H1 (cell line): ENCODE results near the gene IP6K3. TPM values are rescaled to one million over a fixed set of nuclear protein-coding genes. Genes with fewer than 3 reads are reported as not detected.

ENCODE experiments used
- CEBPB ChIP-seq: IDR thresholded peaks from 2 replicates; pipeline ENCODE4 v1.6.1; 2012; ENCODE audit warnings: low read depth, low read length
- CTCF ChIP-seq, 3 experiments: IDR thresholded peaks; 1 replicate in 2 of 3; 2 replicates in 1 of 3; pipeline versions ENCODE4 v1.5.1 to v1.6.1; 2011; ENCODE audit warnings: low read length in 3 of 3, mild to moderate bottlenecking in 3 of 3, inconsistent platforms in 2 of 3, low read depth in 1 of 3, moderate library complexity in 1 of 3; ENCODE audit not compliant: insufficient read depth in 1 of 3; ENCODE audit errors: control extremely low read depth in 1 of 3
- E2F6 ChIP-seq: IDR thresholded peaks from 2 replicates; pipeline ENCODE4 v1.6.1; 2012; ENCODE audit warnings: inconsistent platforms
- MAFK ChIP-seq: IDR thresholded peaks from 2 replicates; pipeline ENCODE4 v1.6.1; 2012; ENCODE audit warnings: low read depth, mild to moderate bottlenecking, improper control_type of control experiment, low read length
- POLR2A ChIP-seq, 2 experiments: IDR thresholded peaks; 1 replicate in 1 of 2; 2 replicates in 1 of 2; pipeline ENCODE4 v1.6.1; 2011; ENCODE audit warnings: low read depth in 2 of 2, low read length in 2 of 2, mild to moderate bottlenecking in 2 of 2; ENCODE audit errors: control extremely low read depth in 1 of 2
- TAF1 ChIP-seq: IDR thresholded peaks from 2 replicates; pipeline ENCODE4 v1.6.1; 2011; ENCODE audit warnings: mild to moderate bottlenecking, low read depth, low read length
- polyA plus RNA-seq, 7 experiments: library from polyadenylated mRNA; depleted of rRNA in 3 of 7; stranded (reverse) in 5 of 7; unstranded in 2 of 7; fragments of >200 nt in 5 of 7; fragments of 200-250 nt in 2 of 7; gene quantifications; 1 replicate in 5 of 7; 2 replicates in 1 of 7; 4 replicates in 1 of 7; pipeline versions ENCODE4 v1.2.1 to v1.2.3, GENCODE V29; 2011 to 2013; ENCODE audit warnings: missing spikeins in 2 of 7, mixed read lengths in 2 of 7
- total RNA-seq: library from RNA; stranded (reverse); fragmentation: NEBNext Ultra II Directional; extraction: Animal tissue kit (Norgen Biotek cat#: 25700); gene quantifications from 2 replicates; pipeline ENCODE4 v1.2.1, GENCODE V29; 2021

IP6K3 gene
- total and polyA plus RNA-seq, 2 of the 8 experiments (the other 6 are each of a cell fraction or from before 2014, with no cell fraction given): 0.22 to 0.73 TPM

- TF ChIP-seq TAF1: peak; percentile 63; the same call in 1 of the 2 replicates
- no peak for TF ChIP-seq MAFK
- TF ChIP-seq POLR2A (IDR thresholded peaks at IDR 0.05; ENCODE audit: control extremely low read depth in 1 of 2, low read depth in 2 of 2, low read length in 2 of 2): 0 out of 3 replicates have a peak, but pooled peaks of 1 of the 2 experiments have one; percentile 45
- TF ChIP-seq E2F6: peak; percentile 78
- TF ChIP-seq CEBPB: peak; percentile 38; the same call in 1 of the 2 replicates
- peak in 2 of 3 experiments; percentile 76 to 95; a peak in 3 of 4 replicates for TF ChIP-seq CTCF (IDR thresholded peaks at IDR 0.05; ENCODE audit: control extremely low read depth in 1 of 3, insufficient read depth in 1 of 3, low read depth in 1 of 3, low read length in 3 of 3)
Measured at GRCh38 chr6:33771146-33772081, 24.7 kb upstream of the IP6K3 start (continued).
